HL-60 (cell line): Measurements from ENCODE around the gene TRERF1.

Experiments
- CTCF ChIP-seq: IDR thresholded peaks from one replicate; pipeline ENCODE4 v1.5.1; 2011; ENCODE audit warnings: low read length, control low read depth, inconsistent platforms; ENCODE audit not compliant: insufficient read depth
- GABPA ChIP-seq: IDR thresholded peaks from 2 replicates; pipeline ENCODE4 v1.6.1; 2012; ENCODE audit warnings: low read depth

GRCh38 chr6:42257063-42257462 is 194.7 kb downstream of the TRERF1 start:
- TF ChIP-seq CTCF = no peak
- TF ChIP-seq GABPA = no peak
